ENCODE data around the gene NEK4.

- no peak for TF ChIP-seq CTCF (IDR thresholded peaks at IDR 0.05 in 2 of 3, conservative IDR thresholded peaks at IDR 0.05 in 1 of 3; ENCODE audit: borderline replicate concordance in 1 of 3, insufficient read depth in 1 of 3, low read depth in 2 of 3, low read length in 2 of 3)
- no peak for TF ChIP-seq EZH2 (IDR thresholded peaks at IDR 0.05)
- TF ChIP-seq POLR2AphosphoS5 (IDR thresholded peaks at IDR 0.05; ENCODE audit: low read depth, low read length) = no peak
- no peak for TF ChIP-seq ELF1 (IDR thresholded peaks at IDR 0.05; ENCODE audit: borderline replicate concordance, low read depth)
- TF ChIP-seq ATF3 (IDR thresholded peaks at IDR 0.05) = no peak
Observed at GRCh38 chr3:52790741-52791140, 20.0 kb upstream of the NEK4 start.
